ENCODE data around the gene AGO4.
"Not testable (repeated sequence)": the region's sequence is repeated elsewhere in the genome, so short reads cannot be mapped to it uniquely, and the experiment has no call there.

Gene AGO4

GRCh38 chr1:35807614-35808449 is at the start of gene AGO4:
TSS of gene AGO4 (plus strand) at chr1:35808016. CDS start at chr1:35808417, 401 bp downstream.
- peak; percentile 24 for DNase-seq

- no peak for DNase-seq
These were observed 45.7 kb upstream of the AGO4 start for GRCh38 chr1:35762141-35762540.

GRCh38 chr1:35763201-35763600 is 44.6 kb upstream of the AGO4 start:
- no peak for DNase-seq

- no peak for DNase-seq
These were observed 43.5 kb upstream of the AGO4 start for GRCh38 chr1:35764283-35764682.

- no peak for DNase-seq
These were observed 39.2 kb upstream of the AGO4 start for GRCh38 chr1:35768350-35769187.

GRCh38 chr1:35769188-35769758 is 38.5 kb upstream of the AGO4 start:
- DNase-seq, result peak; percentile 86

GRCh38 chr1:35773711-35774110 is 34.1 kb upstream of the AGO4 start:
- no peak for DNase-seq

- not testable (repeated sequence) for DNase-seq
These were observed 31.6 kb upstream of the AGO4 start for GRCh38 chr1:35776172-35776571.

- no peak for DNase-seq
These were observed 30.7 kb upstream of the AGO4 start for GRCh38 chr1:35777109-35777508.

GRCh38 chr1:35783055-35783583 is 24.7 kb upstream of the AGO4 start:
- no peak for DNase-seq

GRCh38 chr1:35784364-35784763 is 23.5 kb upstream of the AGO4 start:
- DNase-seq, result not testable (repeated sequence)

GRCh38 chr1:35788139-35788538 is 19.7 kb upstream of the AGO4 start:
- no peak for DNase-seq

- DNase-seq, result no peak
These were observed 17.1 kb upstream of the AGO4 start for GRCh38 chr1:35790670-35791069.

GRCh38 chr1:35795295-35795694 is 12.5 kb upstream of the AGO4 start:
- no peak for DNase-seq

- DNase-seq, result no peak
These were observed 10.4 kb upstream of the AGO4 start for GRCh38 chr1:35797380-35797779.

- DNase-seq, result not testable (repeated sequence)
These were observed 9.8 kb upstream of the AGO4 start for GRCh38 chr1:35798019-35798418.

GRCh38 chr1:35800167-35800887 is 7.5 kb upstream of the AGO4 start:
- not testable (repeated sequence) for DNase-seq

GRCh38 chr1:35808450-35809113 is 766 bp downstream of the AGO4 start:
- DNase-seq, result no peak

- DNase-seq, result no peak
These were observed 1.6 kb downstream of the AGO4 start for GRCh38 chr1:35809114-35810095.

- no peak for DNase-seq
These were observed 2.5 kb downstream of the AGO4 start for GRCh38 chr1:35810096-35810881.
